Activated T-helper 2 cell treated with anti-CD3 and anti-CD28 coated beads, Interferon-gamma antibody, Interleukin-2, Interleukin-4, amounts not matched to agents 10 μg/mL and 5 μg/mL and 100 μg/mL, durations not matched to agents 14 hours and 24 hours and 36 hours (primary cell): Measurements from ENCODE around the gene FARP1. TPM values are rescaled to one million over a fixed set of nuclear protein-coding genes. Genes with fewer than 3 reads are reported as not detected.

Source experiments
- DNase-seq: peaks from one replicate; pipeline ENCODE4 v3.0.0; 2021; ENCODE audit warnings: low spot score
- H3K27ac Mint-ChIP-seq: one replicate; pipeline ENCODE4 v1.8.0; 2021; ENCODE audit warnings: mixed read lengths
- H3K27me3 Mint-ChIP-seq: one replicate; pipeline ENCODE4 v1.8.0; 2021; ENCODE audit warnings: low read depth, mixed read lengths
- H3K36me3 Mint-ChIP-seq: one replicate; pipeline ENCODE4 v1.8.0; 2021; ENCODE audit warnings: low read depth, mixed read lengths
- H3K4me1 Mint-ChIP-seq: one replicate; pipeline ENCODE4 v1.8.0; 2021; ENCODE audit warnings: low read depth, mixed read lengths
- H3K4me3 Mint-ChIP-seq: one replicate; pipeline ENCODE4 v1.8.0; 2021; ENCODE audit warnings: low read depth, mild to moderate bottlenecking, moderate library complexity, mixed read lengths
- H3K9me3 Mint-ChIP-seq: one replicate; pipeline ENCODE4 v1.8.0; 2021; ENCODE audit warnings: mixed read lengths
- intact Hi-C: fragments of 100-400 bp; cut with micrococcal nuclease; formaldehyde crosslinking; loops from one replicate; pipeline ENCODE4 v1.15.1; 2023
- total RNA-seq: library from RNA; stranded (reverse); gene quantifications from 2 replicates; pipeline ENCODE4 v1.2.3, GENCODE V29; 2022

Gene FARP1
- total RNA-seq, 1 donor from 2014 or later: 0.89 TPM

GRCh38 chr13:98234348-98234747 is 91.5 kb downstream of the FARP1 start:
- Mint-ChIP-seq H3K27ac (no peak overlapping the region), H3K36me3 (no peaks in the 10 kb centered on the region), H3K4me3 (no peak overlapping the region), H3K4me1 (no peaks in the 10 kb centered on the region), H3K27me3 (no peaks in the 10 kb centered on the region), H3K9me3 (no peaks in the 10 kb centered on the region)
- intact Hi-C loops: no loop called here
- no peak for DNase-seq

GRCh38 chr13:98236197-98236596 is 93.3 kb downstream of the FARP1 start:
- H3K4me3 Mint-ChIP-seq: no peak overlapping the region

GRCh38 chr13:98237331-98237730 is 94.4 kb downstream of the FARP1 start:
- no peak overlapping the region for H3K4me3 Mint-ChIP-seq
- H3K4me1 Mint-ChIP-seq: no peaks in the 10 kb centered on the region
- no peaks in the 10 kb centered on the region for H3K9me3 Mint-ChIP-seq
- H3K27ac Mint-ChIP-seq: no peak overlapping the region
- H3K27me3 Mint-ChIP-seq: no peaks in the 10 kb centered on the region
- DNase-seq: no peak
- no peaks in the 10 kb centered on the region for H3K36me3 Mint-ChIP-seq
- intact Hi-C loops: no loop called here

More at GRCh38 chr13:98236197-98236596, 93.3 kb downstream of the FARP1 start:
- DNase-seq: no peak
- no peaks in the 10 kb centered on the region for H3K36me3 Mint-ChIP-seq
- H3K9me3 Mint-ChIP-seq: no peaks in the 10 kb centered on the region
- no peaks in the 10 kb centered on the region for H3K4me1 Mint-ChIP-seq
- H3K27me3 Mint-ChIP-seq: no peaks in the 10 kb centered on the region
- intact Hi-C loops: no loop called here
- no peak overlapping the region for H3K27ac Mint-ChIP-seq

- Mint-ChIP-seq H3K27ac (no peak overlapping the region), H3K36me3 (no peaks in the 10 kb centered on the region), H3K27me3 (no peaks in the 10 kb centered on the region), H3K9me3 (no peaks in the 10 kb centered on the region), H3K4me1 (no peaks in the 10 kb centered on the region), H3K4me3 (no peak overlapping the region)
- no peak for DNase-seq
- intact Hi-C loops: no loop called here
These were observed 96.5 kb downstream of the FARP1 start for GRCh38 chr13:98239162-98240076.

GRCh38 chr13:98240135-98240534 is 97.2 kb downstream of the FARP1 start:
- intact Hi-C loops: no loop called here
- no peak for DNase-seq
- no peak overlapping the region for H3K4me3 Mint-ChIP-seq
- no peaks in the 10 kb centered on the region for H3K4me1 Mint-ChIP-seq
- no peaks in the 10 kb centered on the region for H3K36me3 Mint-ChIP-seq
- H3K27ac Mint-ChIP-seq: no peak overlapping the region
- no peaks in the 10 kb centered on the region for H3K27me3 Mint-ChIP-seq
- H3K9me3 Mint-ChIP-seq: no peaks in the 10 kb centered on the region

GRCh38 chr13:98240974-98241373 is 98.1 kb downstream of the FARP1 start:
- no peak for DNase-seq
- H3K4me1 Mint-ChIP-seq: no peaks in the 10 kb centered on the region
- H3K27me3 Mint-ChIP-seq: no peaks in the 10 kb centered on the region
- H3K4me3 Mint-ChIP-seq: no peak overlapping the region
- no peak overlapping the region for H3K27ac Mint-ChIP-seq
- no peaks in the 10 kb centered on the region for H3K9me3 Mint-ChIP-seq
- intact Hi-C loops: no loop called here
- no peaks in the 10 kb centered on the region for H3K36me3 Mint-ChIP-seq

GRCh38 chr13:98241976-98242375 is 99.1 kb downstream of the FARP1 start:
- H3K9me3 Mint-ChIP-seq: no peaks in the 10 kb centered on the region
- DNase-seq: no peak
- no peak overlapping the region for H3K4me3 Mint-ChIP-seq
- H3K27me3 Mint-ChIP-seq: no peaks in the 10 kb centered on the region
- H3K36me3 Mint-ChIP-seq: no peaks in the 10 kb centered on the region
- H3K27ac Mint-ChIP-seq: no peak overlapping the region
- H3K4me1 Mint-ChIP-seq: no peaks in the 10 kb centered on the region
- intact Hi-C loops: no loop called here

GRCh38 chr13:98242403-98242802 is 99.5 kb downstream of the FARP1 start:
- Mint-ChIP-seq H3K4me1 (no peaks in the 10 kb centered on the region), H3K9me3 (no peaks in the 10 kb centered on the region), H3K27me3 (no peaks in the 10 kb centered on the region), H3K36me3 (no peaks in the 10 kb centered on the region), H3K4me3 (no peak overlapping the region), H3K27ac (no peak overlapping the region)
- intact Hi-C loops: no loop called here
- DNase-seq: no peak

- intact Hi-C loops: no loop called here
- Mint-ChIP-seq H3K9me3 (no peaks in the 10 kb centered on the region), H3K4me3 (no peak overlapping the region), H3K4me1 (no peaks in the 10 kb centered on the region), H3K36me3 (no peaks in the 10 kb centered on the region), H3K27ac (no peak overlapping the region), H3K27me3 (no peaks in the 10 kb centered on the region)
- no peak for DNase-seq
These were observed 101.0 kb downstream of the FARP1 start for GRCh38 chr13:98243929-98244272.

GRCh38 chr13:98246538-98247172 is 103.8 kb downstream of the FARP1 start:
- H3K27ac Mint-ChIP-seq: no peak overlapping the region
- H3K4me3 Mint-ChIP-seq: no peak overlapping the region
- intact Hi-C loops: no loop called here
- no peaks in the 10 kb centered on the region for H3K4me1 Mint-ChIP-seq
- no peaks in the 10 kb centered on the region for H3K36me3 Mint-ChIP-seq
- no peaks in the 10 kb centered on the region for H3K9me3 Mint-ChIP-seq
- H3K27me3 Mint-ChIP-seq: peaks cover 2% of the 10 kb centered on the region
- DNase-seq: no peak

GRCh38 chr13:98251708-98252107 is 108.8 kb downstream of the FARP1 start:
- Mint-ChIP-seq H3K4me1 (no peaks in the 10 kb centered on the region), H3K9me3 (no peaks in the 10 kb centered on the region)

GRCh38 chr13:98252931-98253470 is 110.1 kb downstream of the FARP1 start:
- no peak overlapping the region for H3K27ac Mint-ChIP-seq
- H3K9me3 Mint-ChIP-seq: no peaks in the 10 kb centered on the region
- H3K4me3 Mint-ChIP-seq: no peak overlapping the region
- intact Hi-C loops: no loop called here
- peaks cover 7% of the 10 kb centered on the region for H3K27me3 Mint-ChIP-seq
- H3K4me1 Mint-ChIP-seq: no peaks in the 10 kb centered on the region
- DNase-seq: no peak
- H3K36me3 Mint-ChIP-seq: no peaks in the 10 kb centered on the region

More at GRCh38 chr13:98251708-98252107, 108.8 kb downstream of the FARP1 start:
- no peak for DNase-seq
- no peak overlapping the region for H3K4me3 Mint-ChIP-seq
- peaks cover 7% of the 10 kb centered on the region for H3K27me3 Mint-ChIP-seq
- intact Hi-C loops: no loop called here
- no peaks in the 10 kb centered on the region for H3K36me3 Mint-ChIP-seq
- no peak overlapping the region for H3K27ac Mint-ChIP-seq

GRCh38 chr13:98253526-98253925 is 110.6 kb downstream of the FARP1 start:
- no peak overlapping the region for H3K4me3 Mint-ChIP-seq
- DNase-seq: no peak
- no peak overlapping the region for H3K27ac Mint-ChIP-seq
- H3K27me3 Mint-ChIP-seq: peaks cover 7% of the 10 kb centered on the region
- H3K9me3 Mint-ChIP-seq: no peaks in the 10 kb centered on the region
- no peaks in the 10 kb centered on the region for H3K4me1 Mint-ChIP-seq
- H3K36me3 Mint-ChIP-seq: no peaks in the 10 kb centered on the region
- intact Hi-C loops: no loop called here
